Left ventricle myocardium inferior (tissue), 1 donor: ENCODE results near the gene SNTA1. TPM values are rescaled to one million over a fixed set of nuclear protein-coding genes. Genes with fewer than 3 reads are reported as not detected.

Experiments
- DNase-seq: peaks from one replicate; pipeline ENCODE4 v3.0.0-alpha.2; 2020
- H3K27ac ChIP-seq: fragments of 200-600 bp; replicated peaks from 2 replicates; pipeline ENCODE4 v1.8.0; 2021
- H3K27me3 ChIP-seq: fragments of 200-600 bp; 2 replicates; pipeline ENCODE4 v1.8.0; 2021; ENCODE audit warnings: low read depth
- H3K36me3 ChIP-seq: fragments of 200-600 bp; 2 replicates; pipeline ENCODE4 v1.8.0; 2021
- H3K4me1 ChIP-seq: fragments of 200-600 bp; 2 replicates; pipeline ENCODE4 v1.8.0; 2021
- H3K4me3 ChIP-seq: fragments of 200-600 bp; 2 replicates; pipeline ENCODE4 v1.8.0; 2021; ENCODE audit warnings: mild to moderate bottlenecking, moderate library complexity
- H3K9me3 ChIP-seq: fragments of 200-600 bp; replicated peaks from 2 replicates; pipeline ENCODE4 v1.8.0; 2021
- intact Hi-C: fragments of 100-400 bp; cut with micrococcal nuclease; formaldehyde crosslinking; loops from one replicate; pipeline ENCODE4 v1.11.0; 2022
- total RNA-seq: library from RNA; stranded (reverse); fragmentation: NEBNext Ultra II Directional; extraction: Animal tissue kit (Norgen Biotek cat#: 25700); gene quantifications from one replicate; pipeline ENCODE4 v1.2.1, GENCODE V29; 2021
- TF ChIP-seq, protein P1 (sequence below): fragments of 200-600 bp; IDR thresholded peaks from 2 replicates; pipeline ENCODE4 v1.8.0; 2021; ENCODE audit warnings: antibody characterized with exemption, mild to moderate bottlenecking, borderline replicate concordance
- donor health status: DM: no; HTN: yes; CAD: no; lungs with severe emphysema.

Gene SNTA1
- total RNA-seq, 1 donor from 2014 or later: 202 TPM

DNA sequence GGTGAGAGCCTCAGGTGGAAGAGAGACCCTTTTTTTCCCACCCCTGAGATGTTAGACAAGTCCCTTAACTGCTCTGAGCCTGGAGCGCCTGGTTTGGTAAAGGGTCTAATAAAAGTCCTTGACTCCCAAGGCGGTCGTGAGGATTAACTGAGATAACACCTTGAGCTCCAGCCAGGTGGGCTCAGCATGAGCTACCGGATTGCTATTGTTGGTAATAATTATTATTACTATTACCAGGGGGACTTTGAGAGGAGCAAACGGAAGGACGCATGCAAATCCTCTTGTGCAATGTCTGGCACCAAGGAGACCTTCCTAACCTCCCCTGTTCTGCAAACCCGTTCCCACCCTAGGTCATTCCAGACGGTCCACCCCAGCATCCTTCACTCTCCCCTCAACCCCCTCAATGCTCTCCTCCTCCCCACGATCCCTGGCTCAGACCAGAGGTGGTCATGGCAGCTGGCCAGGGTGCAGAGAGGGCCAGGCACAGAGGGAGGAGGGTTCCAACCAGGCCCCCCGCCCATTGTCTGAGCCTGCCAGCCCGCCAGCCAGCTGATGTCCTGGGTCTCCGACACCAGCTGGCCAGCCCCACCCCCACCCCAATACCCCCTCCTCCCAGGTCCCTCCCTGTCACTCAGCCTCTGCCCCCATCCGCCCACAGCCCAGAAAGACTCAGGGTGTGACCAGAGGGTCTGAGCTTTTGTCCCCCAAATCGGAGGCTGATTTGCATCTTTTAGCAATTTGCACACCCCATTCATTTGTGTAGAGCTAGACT, 32.0 kb upstream of the SNTA1 start:
- H3K4me1 ChIP-seq: no peaks in the 10 kb centered on the region
- H3K27me3 ChIP-seq: peaks cover 14% of the 10 kb centered on the region
- no peak overlapping the region for H3K4me3 ChIP-seq
- DNase-seq: no peak
- TF ChIP-seq, protein P1, sequence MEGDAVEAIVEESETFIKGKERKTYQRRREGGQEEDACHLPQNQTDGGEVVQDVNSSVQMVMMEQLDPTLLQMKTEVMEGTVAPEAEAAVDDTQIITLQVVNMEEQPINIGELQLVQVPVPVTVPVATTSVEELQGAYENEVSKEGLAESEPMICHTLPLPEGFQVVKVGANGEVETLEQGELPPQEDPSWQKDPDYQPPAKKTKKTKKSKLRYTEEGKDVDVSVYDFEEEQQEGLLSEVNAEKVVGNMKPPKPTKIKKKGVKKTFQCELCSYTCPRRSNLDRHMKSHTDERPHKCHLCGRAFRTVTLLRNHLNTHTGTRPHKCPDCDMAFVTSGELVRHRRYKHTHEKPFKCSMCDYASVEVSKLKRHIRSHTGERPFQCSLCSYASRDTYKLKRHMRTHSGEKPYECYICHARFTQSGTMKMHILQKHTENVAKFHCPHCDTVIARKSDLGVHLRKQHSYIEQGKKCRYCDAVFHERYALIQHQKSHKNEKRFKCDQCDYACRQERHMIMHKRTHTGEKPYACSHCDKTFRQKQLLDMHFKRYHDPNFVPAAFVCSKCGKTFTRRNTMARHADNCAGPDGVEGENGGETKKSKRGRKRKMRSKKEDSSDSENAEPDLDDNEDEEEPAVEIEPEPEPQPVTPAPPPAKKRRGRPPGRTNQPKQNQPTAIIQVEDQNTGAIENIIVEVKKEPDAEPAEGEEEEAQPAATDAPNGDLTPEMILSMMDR: no peak
- no peaks in the 10 kb centered on the region for H3K9me3 ChIP-seq
- intact Hi-C loops: no loop called here
- H3K27ac ChIP-seq: no peak overlapping the region
- no peaks in the 10 kb centered on the region for H3K36me3 ChIP-seq

- DNase-seq: no peak
- Histone ChIP-seq H3K27ac (no peak overlapping the region), H3K36me3 (no peaks in the 10 kb centered on the region), H3K4me3 (no peak overlapping the region), H3K4me1 (no peaks in the 10 kb centered on the region), H3K9me3 (no peaks in the 10 kb centered on the region), H3K27me3 (peaks cover 14% of the 10 kb centered on the region)
- intact Hi-C loops: no loop called here
- TF ChIP-seq, protein P1: no peak
These were observed 31.4 kb upstream of the SNTA1 start for GRCh38 chr20:33474963-33475362.

- H3K36me3 ChIP-seq: no peaks in the 10 kb centered on the region
- H3K9me3 ChIP-seq: no peaks in the 10 kb centered on the region
- H3K27ac ChIP-seq: no peak overlapping the region
- H3K4me1 ChIP-seq: no peaks in the 10 kb centered on the region
- TF ChIP-seq, protein P1: no peak
- DNase-seq: no peak
- no peak overlapping the region for H3K4me3 ChIP-seq
- peaks cover 14% of the 10 kb centered on the region for H3K27me3 ChIP-seq
- intact Hi-C loops: no loop called here
These were observed 30.7 kb upstream of the SNTA1 start for GRCh38 chr20:33474097-33474873.

DNA sequence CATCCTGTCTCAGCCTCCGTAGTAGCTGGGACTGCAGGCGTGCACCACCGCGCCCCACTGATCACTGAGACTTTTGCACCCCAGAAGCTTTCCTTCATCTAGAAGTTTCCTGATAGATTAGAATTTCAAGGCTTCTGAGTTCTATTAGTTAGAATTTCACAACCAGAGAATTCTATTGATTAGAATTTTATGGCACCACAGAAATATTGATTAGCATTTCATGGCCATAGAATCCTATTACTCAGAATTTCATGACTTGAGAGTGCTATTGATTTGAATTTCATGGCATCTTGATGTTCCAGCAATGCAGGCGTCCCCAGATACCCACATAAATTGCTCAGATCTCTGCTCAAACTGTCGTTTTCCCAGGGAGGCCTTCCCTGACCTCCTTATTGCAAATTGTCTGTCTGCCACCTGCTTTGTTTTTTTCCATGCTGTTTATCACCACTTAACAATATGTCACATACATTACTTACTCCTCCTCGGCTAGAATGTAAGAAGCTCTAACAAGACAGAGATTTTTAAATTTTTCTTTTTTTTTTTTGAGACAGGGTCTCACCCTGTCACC, 29.4 kb upstream of the SNTA1 start:
- intact Hi-C loops: no loop called here
- Histone ChIP-seq H3K36me3 (no peaks in the 10 kb centered on the region), H3K27me3 (peaks cover 14% of the 10 kb centered on the region), H3K27ac (no peak overlapping the region), H3K4me3 (no peak overlapping the region), H3K9me3 (no peaks in the 10 kb centered on the region), H3K4me1 (no peaks in the 10 kb centered on the region)
- no peak for DNase-seq
- TF ChIP-seq, protein P1: no peak

GRCh38 chr20:33470866-33471265, 27.3 kb upstream of the SNTA1 start:
- intact Hi-C loops: no loop called here
- Histone ChIP-seq H3K9me3 (no peaks in the 10 kb centered on the region), H3K27ac (no peak overlapping the region), H3K4me3 (no peak overlapping the region), H3K4me1 (no peaks in the 10 kb centered on the region), H3K27me3 (peaks cover 14% of the 10 kb centered on the region), H3K36me3 (no peaks in the 10 kb centered on the region)
- TF ChIP-seq, protein P1: no peak
- no peak for DNase-seq
